ES-I3 (cell line): ENCODE measurements around the gene DHRS1.
A peak's percentile ranks its signal among the peaks of the same experiment; 100 is the strongest.

Experiments
- H3K36me3 ChIP-seq: 2 replicates; pipeline ENCODE4 v1.6.1; 2013; ENCODE audit warnings: mild to moderate bottlenecking, low read length, control low read depth, moderate library complexity; ENCODE audit not compliant: insufficient read depth
- H3K4me1 ChIP-seq: 2 replicates; pipeline ENCODE4 v1.6.1; 2013; ENCODE audit warnings: mild to moderate bottlenecking, control low read depth, low read length; ENCODE audit not compliant: insufficient read depth
- H3K9ac ChIP-seq: 2 replicates; pipeline ENCODE4 v1.6.1; 2013; ENCODE audit warnings: low read depth, mild to moderate bottlenecking, low read length, moderate library complexity
- H3K9me3 ChIP-seq: 2 replicates; pipeline ENCODE4 v1.6.1; 2013; ENCODE audit warnings: mild to moderate bottlenecking, low read length, moderate library complexity; ENCODE audit not compliant: control insufficient read depth, insufficient read depth

The DHRS1 gene

DNA sequence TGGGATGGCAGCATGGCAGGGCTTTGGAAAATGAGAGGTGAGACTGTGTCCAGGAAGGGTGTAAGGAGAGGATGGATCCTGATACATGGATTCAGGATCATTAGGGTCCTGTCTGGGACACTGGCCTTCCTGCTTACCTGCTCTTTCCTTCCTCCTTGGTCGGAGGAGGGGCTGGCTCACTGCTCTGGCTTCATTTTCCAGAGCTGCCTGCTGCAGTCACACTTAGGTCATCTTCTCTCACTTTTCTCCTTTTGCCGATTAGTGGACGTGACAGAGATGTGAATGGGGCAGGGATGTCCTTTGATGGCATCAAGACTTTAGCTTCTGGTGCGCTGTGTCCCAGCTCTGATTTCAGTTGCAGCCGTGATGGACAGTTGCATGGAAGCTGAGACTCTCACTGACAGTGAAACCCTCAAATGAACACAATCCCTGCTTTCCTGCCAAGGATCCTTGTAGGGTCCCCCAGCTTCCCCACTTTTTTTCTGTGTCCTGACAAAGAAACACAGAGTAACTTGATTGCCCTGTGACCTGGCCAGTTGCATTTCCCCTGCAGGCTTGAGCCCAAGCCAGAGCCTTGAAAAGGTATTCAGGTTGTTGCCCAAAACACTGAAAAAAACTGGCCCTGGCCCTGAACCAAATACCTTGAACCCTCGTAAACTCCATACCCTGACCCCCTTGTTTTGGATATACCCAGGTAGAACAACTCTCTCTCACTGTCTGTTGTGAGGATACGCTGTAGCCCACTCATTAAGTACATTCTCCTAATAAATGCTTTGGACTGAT is 9.0 kb upstream of the DHRS1 start:
- no peaks in the 10 kb centered on the region for H3K9me3 ChIP-seq
- H3K36me3 ChIP-seq, result peaks cover 10% of the 10 kb centered on the region
- 0 out of 2 replicates have a peak, but pooled peaks cover 3% of the 10 kb centered on the region for H3K4me1 ChIP-seq
- H3K9ac ChIP-seq, result no peak overlapping the region

DNA sequence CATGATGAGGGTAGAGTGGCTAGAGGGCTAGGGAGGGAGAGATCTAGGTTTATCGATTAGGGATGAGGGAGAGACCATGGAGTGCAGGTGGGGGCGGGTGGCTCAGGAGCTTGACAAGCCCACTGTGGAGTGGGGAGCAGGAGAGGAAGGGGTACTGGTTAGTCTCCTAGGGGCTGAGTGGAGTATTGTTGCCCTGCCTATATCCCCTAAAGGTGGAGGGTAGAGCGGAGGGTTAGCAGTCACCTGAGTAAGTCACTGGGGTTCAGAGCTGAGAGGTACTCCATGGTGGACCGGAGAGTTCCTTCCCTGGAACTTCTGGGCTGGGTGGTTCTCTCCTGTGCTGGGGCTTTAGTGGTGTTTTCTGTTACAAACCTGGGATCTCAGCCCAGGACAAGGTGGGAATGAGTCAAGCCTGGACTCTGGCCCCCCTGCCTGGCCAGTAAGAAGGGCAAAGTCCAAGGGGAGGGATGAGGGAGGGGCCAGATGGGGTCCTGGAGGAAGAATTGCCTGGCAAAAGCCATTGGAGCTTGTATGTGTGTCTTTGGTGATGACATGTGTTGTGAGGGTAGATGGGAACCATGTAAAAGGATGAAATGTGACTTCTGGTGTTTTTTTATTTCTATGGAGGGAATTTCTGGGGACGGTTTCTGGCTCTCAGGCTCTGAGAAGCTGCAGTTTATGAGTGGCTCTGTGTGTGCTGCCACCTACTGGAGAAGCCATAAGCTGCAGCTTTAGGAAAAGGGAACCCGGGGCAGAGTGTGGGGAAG is 8.2 kb upstream of the DHRS1 start, which contains the start of gene CIDEB:
Gene CIDEB, minus strand, starts transcription at position 403 of the 767 bp plus-strand sequence. Its CDS starts 119 bp downstream, at position 284.
- H3K36me3 ChIP-seq, result peaks cover 10% of the 10 kb centered on the region
- H3K9ac ChIP-seq, result no peak within 1 kb of the TSS
- H3K4me1 ChIP-seq, result 0 out of 2 replicates have a peak, but pooled peaks cover 3% of the 10 kb centered on the region
- no peaks in the 10 kb centered on the region for H3K9me3 ChIP-seq

DNA sequence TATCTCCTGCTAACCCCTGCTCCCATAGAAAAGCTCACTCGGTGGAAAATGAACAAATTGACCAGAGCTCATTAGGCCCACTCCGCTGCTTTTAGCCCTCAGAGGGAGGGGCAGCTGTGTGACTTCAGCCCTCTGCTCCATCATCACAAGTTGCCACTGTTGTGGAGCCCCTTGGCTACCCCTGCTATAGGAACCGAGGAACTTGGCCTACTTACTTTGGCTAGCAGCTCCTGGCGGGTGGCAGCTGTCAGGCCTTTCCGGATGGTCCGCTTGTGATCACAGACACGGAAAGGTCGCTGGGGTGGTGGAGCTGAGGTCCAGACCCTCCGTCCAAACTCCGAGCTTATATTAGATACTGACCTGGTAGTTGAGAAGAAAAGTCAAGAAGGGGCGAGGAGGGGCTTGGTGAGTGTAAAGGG is 7.6 kb upstream of the DHRS1 start:
- Histone ChIP-seq H3K9ac (no peak overlapping the region), H3K4me1 (0 out of 2 replicates have a peak, but pooled peaks cover 3% of the 10 kb centered on the region), H3K36me3 (peaks cover 10% of the 10 kb centered on the region), H3K9me3 (no peaks in the 10 kb centered on the region)

DNA sequence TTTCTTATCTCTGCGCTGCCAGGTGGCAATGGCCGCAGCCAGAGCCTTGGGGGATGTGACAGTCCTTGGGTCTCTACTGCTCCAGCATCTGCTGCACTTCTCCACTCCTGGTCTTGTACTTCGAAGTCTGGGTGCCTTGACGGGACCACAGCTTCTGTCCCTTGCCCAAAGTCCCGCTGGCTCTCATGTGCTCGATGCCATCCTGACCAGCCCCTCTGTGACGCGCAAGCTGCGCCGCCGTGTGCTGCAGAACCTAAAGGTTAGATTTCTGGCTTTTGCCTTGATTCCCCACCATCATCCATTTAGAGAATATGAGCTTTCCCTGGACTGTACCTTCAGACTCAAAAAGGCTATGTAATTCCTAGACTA is 4.4 kb upstream of the DHRS1 start:
- peaks cover 13% of the 10 kb centered on the region for H3K36me3 ChIP-seq

DNA sequence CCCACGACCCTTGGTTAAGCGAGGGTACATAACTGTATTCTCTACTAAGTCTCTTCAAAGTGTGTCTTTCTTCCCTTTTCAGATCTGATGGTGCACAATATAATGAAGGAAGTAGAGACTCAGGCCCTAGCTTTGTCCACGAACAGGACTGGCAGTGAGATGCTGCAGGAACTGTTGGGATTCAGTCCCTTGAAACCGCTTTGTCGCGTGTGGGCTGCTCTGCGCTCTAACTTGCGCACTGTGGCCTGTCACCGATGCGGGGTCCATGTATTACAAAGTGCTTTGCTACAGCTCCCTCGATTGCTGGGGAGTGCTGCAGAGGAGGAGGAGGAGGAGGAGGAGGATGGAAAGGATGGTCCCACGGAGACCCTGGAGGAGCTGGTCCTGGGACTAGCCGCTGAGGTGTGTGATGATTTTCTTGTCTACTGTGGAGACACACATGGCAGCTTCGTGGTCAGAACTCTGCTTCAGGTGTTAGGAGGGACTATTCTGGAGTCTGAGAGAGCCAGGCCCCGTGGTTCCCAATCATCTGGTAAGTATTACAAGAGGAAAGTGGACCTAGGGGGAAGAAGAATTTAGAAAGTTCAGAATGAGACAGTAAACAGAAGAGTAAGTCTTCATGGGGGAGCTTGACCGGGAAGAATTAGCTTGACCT is 873 bp upstream of the DHRS1 start:
- no peaks in the 10 kb centered on the region for H3K9me3 ChIP-seq
- peaks cover 11% of the 10 kb centered on the region for H3K4me1 ChIP-seq
- H3K9ac ChIP-seq, result peak overlapping the region; percentile 86
- peaks cover 14% of the 10 kb centered on the region for H3K36me3 ChIP-seq

More for the DNA sequence above, 4.4 kb upstream of the DHRS1 start:
- H3K9me3 ChIP-seq, result no peaks in the 10 kb centered on the region
- H3K4me1 ChIP-seq, result 0 out of 2 replicates have a peak, but pooled peaks cover 3% of the 10 kb centered on the region
- no peak overlapping the region for H3K9ac ChIP-seq

DNA sequence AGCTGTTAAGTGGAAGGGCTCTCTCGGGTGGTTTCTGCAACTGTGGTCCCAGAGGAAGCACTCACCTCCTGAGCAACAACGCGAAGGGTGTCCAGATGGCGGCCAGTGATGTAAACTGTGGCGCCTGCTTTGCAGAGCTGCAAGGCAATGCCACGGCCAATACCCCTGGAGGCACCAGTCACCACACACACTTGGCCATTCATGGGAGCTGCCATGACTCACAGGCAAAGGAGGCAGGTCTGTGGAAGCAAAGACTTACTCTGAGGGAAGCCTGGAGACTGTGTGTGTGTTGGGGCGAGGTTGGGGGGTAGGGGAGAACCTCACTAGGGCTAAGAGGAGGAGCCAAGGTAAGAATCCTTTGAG is 707 bp downstream of the DHRS1 start:
- Histone ChIP-seq H3K36me3 (peaks cover 7% of the 10 kb centered on the region), H3K9me3 (no peaks in the 10 kb centered on the region), H3K4me1 (peaks cover 11% of the 10 kb centered on the region), H3K9ac (peak overlapping the region; percentile 86)

DNA sequence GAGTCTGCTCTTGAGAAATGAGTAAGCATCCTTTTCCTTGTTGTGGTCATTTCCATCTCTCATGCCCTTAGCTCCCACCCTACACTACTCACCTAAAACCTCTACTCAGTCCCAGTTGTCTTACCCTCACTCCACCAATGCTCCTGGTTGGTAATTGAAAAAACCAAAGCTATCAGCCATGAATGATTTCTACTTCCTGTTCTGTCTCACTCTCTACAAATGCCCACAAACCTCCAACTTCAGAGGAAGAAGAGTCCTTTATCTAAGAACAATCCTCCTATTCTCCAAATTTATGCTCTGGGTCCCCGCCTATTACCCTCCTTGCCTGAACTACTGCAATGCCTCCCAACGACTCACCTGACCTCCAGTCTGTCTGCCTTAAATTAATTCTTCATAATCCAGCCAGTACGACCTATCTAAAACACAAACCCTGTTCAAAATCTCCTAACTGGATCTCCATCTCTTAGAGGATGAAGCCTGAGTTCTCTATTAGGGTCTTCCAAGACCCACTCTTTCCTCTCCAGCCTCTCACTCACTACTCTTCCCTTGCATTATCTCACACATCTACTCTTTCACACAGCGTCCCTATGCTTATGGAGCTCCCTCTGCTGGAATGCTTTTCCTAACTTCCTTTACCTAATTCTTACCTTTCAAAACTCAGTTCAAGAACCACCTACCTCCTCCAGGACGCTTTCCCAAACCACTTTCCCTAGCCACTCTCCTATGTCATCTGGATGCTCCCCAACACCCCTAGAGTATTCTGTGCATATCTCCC is 2.2 kb downstream of the DHRS1 start:
- H3K9me3 ChIP-seq, result no peaks in the 10 kb centered on the region
- peaks cover 7% of the 10 kb centered on the region for H3K36me3 ChIP-seq
- no peak overlapping the region for H3K9ac ChIP-seq
- peaks cover 11% of the 10 kb centered on the region for H3K4me1 ChIP-seq

DNA sequence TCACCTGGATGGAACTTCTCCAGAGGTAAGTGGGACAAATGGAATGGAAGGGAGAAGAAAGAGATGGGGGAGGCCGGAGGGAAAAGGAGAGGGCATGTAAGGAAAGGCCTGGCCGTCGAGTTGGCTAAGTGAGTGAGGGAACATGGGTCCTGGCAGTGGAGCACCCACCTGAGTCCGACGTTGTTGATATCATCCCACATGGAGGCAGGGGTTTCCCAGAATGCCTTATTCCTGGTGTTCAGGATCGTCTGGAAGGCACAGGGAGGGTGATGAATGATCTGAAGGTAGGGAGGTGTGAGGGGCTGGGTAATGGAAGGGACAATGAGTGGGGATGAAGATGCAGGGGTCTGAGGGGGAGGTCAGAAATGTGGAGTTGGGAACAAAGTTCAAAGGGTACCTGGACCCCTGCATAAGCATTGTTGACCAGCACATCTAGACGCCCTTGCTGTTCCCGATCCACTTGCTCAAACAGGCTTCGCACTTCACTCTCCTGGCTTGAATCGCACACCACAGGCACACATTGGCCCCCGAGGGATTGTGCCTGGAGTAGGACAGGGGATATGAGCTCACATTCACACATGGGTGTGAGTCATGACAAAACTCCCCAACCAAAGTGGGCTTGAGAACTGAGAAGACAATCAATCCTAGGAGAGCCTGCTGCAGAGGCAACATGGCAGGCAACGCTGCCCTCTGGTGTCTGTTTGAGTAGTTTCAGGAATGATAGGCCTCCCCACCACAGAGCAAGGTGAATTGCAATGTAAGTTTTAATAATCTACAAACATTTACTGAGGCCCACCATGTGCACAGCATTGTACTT is 3.0 kb downstream of the DHRS1 start:
- H3K4me1 ChIP-seq, result peaks cover 11% of the 10 kb centered on the region
- no peak overlapping the region for H3K9ac ChIP-seq
- H3K36me3 ChIP-seq, result peaks cover 4% of the 10 kb centered on the region
- no peaks in the 10 kb centered on the region for H3K9me3 ChIP-seq

DNA sequence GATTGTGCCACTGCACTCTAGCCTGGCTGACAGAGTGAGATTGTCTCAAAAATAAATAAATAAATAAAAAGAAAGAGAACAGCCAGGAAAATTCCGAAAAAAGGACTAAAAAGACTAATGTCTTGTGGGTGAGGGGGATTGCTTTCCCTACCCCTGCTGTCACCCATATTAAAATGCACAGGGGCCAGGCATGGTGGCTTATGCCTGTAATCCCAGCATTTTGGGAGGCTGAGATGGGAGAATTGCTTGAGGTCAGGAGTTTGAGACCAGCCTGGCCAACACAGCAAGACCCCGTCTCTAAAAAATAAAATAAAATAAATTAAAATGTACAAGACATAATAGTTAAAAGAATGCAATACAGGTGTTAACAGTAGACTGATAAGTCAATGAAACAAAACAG is 6.1 kb downstream of the DHRS1 start:
- Histone ChIP-seq H3K9me3 (no peaks in the 10 kb centered on the region), H3K9ac (no peak overlapping the region), H3K36me3 (peaks cover 11% of the 10 kb centered on the region), H3K4me1 (peaks cover 11% of the 10 kb centered on the region)

DNA sequence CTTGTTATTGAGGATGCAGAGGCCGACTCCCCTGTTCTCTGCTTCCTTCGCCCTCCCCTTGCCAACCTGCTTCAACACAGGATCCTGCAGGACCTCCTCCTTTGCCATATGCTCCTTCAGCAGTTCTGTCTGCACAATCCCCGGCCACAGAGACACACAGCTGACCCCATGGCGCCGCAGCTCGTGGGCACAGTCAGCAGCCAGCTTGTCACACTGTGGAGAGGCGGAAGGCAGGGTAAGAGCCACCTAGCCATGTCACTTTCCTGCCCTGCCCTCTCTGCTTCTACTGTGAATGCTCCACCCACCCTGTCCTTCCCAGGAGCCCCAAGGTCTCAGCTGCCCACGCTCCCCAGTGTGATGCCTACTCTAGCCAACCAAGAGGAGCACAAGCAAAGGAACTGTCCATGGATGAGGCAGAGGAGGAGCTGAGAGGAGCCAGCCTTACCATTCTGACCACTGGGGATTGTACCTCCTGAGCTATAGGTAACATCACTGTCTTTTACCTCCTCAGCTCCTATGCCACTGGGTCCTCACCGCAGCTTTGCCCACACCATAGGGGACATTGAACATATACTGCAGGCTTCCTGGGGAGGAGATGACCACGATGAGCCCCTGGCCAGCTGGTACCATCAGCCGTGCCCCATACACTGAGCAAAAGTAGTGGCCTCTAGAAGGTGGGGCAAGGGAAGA is 7.3 kb downstream of the DHRS1 start:
- H3K9me3 ChIP-seq, result no peaks in the 10 kb centered on the region
- H3K4me1 ChIP-seq, result peaks cover 8% of the 10 kb centered on the region
- peaks cover 11% of the 10 kb centered on the region for H3K36me3 ChIP-seq
- H3K9ac ChIP-seq, result no peak overlapping the region

DNA sequence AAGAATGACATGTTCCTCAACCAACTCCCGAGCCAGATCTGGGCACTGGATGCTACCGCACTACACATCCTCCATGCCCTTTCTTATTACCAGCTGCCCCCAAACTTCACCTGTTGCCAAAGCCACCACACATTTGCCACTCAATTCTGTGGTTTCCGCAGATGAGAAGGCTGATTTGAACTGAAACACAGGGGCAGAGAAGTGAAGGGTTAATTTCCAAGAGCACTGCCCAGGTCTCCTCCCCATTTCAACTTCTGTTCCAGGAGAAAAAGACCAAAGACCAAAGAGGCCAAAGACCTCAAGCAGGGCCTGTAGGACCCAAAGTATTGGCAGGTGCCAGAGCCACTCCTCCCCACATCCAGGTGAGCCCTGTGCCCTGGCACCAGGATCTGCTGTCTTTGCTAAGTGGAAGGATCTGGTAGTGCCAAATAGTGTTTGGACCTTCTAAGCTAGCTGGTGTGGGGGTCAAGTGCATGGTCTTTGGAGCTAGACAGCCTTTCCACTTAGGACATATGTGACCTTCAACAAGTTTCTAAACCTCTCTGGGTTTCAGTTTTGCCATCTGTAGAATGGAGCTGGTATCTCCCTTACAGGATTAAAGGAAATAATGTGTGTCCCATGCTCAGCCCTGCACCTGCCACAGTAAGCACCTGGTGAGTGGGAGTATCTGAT is 8.0 kb downstream of the DHRS1 start:
- Histone ChIP-seq H3K9me3 (no peaks in the 10 kb centered on the region), H3K9ac (no peak overlapping the region), H3K36me3 (peaks cover 11% of the 10 kb centered on the region), H3K4me1 (peaks cover 3% of the 10 kb centered on the region)

DNA sequence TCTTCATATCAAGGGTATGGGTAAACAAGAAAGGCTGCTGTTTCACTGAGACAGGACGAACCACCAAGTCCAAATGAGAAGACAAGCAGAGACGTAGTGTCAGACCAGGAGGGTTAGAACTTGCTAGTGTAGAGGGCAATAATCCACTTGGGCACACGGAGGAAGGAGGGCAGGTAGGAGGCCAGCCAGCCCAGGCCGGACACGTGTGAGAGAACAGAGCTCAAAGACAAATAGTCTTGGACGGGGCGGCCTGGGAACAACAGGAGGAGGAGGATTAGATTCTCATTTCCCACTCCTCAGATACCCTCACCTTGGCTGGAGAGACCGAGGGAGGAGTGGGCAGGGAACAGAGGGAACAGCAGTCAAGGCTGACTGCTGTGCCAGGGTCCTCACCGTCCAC is 8.8 kb downstream of the DHRS1 start:
- H3K9me3 ChIP-seq, result no peaks in the 10 kb centered on the region
- H3K9ac ChIP-seq, result no peak overlapping the region
- no peaks in the 10 kb centered on the region for H3K4me1 ChIP-seq
- peaks cover 8% of the 10 kb centered on the region for H3K36me3 ChIP-seq
